Germinal center (tissue), 1 donor: ENCODE measurements around the gene CIT.
"Not testable (repeated sequence)": the region's sequence is repeated elsewhere in the genome, so short reads cannot be mapped to it uniquely, and the experiment has no call there.

ENCODE experiments used
- DNase-seq: peaks from one replicate; pipeline ENCODE4 v3.0.0; 2012; ENCODE audit warnings: mixed read lengths, low spot score

CIT gene

GRCh38 chr12:119735079-119735478 is 142.0 kb downstream of the CIT start:
- DNase-seq, result no peak

GRCh38 chr12:119730381-119730780 is 146.7 kb downstream of the CIT start:
- DNase-seq, result no peak

- no peak for DNase-seq
These were observed 147.2 kb downstream of the CIT start for GRCh38 chr12:119729871-119730270.

- DNase-seq, result no peak
These were observed 148.7 kb downstream of the CIT start for GRCh38 chr12:119728444-119728745.

GRCh38 chr12:119727600-119728443 is 149.3 kb downstream of the CIT start:
- no peak for DNase-seq

- no peak for DNase-seq
These were observed 151.6 kb downstream of the CIT start for GRCh38 chr12:119725523-119725922.

- DNase-seq, result no peak
These were observed 155.8 kb downstream of the CIT start for GRCh38 chr12:119721306-119721705.

- no peak for DNase-seq
These were observed 156.8 kb downstream of the CIT start for GRCh38 chr12:119720349-119720748.

GRCh38 chr12:119718141-119718540 is 159.0 kb downstream of the CIT start:
- no peak for DNase-seq

- no peak for DNase-seq
These were observed 161.9 kb downstream of the CIT start for GRCh38 chr12:119715268-119715620.

- no peak for DNase-seq
These were observed 162.4 kb downstream of the CIT start for GRCh38 chr12:119714614-119715267.

- no peak for DNase-seq
These were observed 163.5 kb downstream of the CIT start for GRCh38 chr12:119713551-119714031.

- DNase-seq, result no peak
These were observed 164.4 kb downstream of the CIT start for GRCh38 chr12:119712721-119713120.

GRCh38 chr12:119711693-119712092 is 165.4 kb downstream of the CIT start:
- no peak for DNase-seq

GRCh38 chr12:119710965-119711551 is 166.1 kb downstream of the CIT start:
- no peak for DNase-seq

GRCh38 chr12:119710374-119710964 is 166.7 kb downstream of the CIT start:
- DNase-seq, result no peak

- not testable (repeated sequence) for DNase-seq
These were observed 170.7 kb downstream of the CIT start for GRCh38 chr12:119706427-119706826.

GRCh38 chr12:119705182-119705581 is 171.9 kb downstream of the CIT start:
- no peak for DNase-seq

GRCh38 chr12:119704065-119704747 is 172.9 kb downstream of the CIT start:
- no peak for DNase-seq

GRCh38 chr12:119700078-119700477 is 177.0 kb downstream of the CIT start:
- no peak for DNase-seq

- no peak for DNase-seq
These were observed 177.8 kb downstream of the CIT start for GRCh38 chr12:119699199-119699760.

GRCh38 chr12:119696943-119697342 is 180.2 kb downstream of the CIT start:
- no peak for DNase-seq
